GM12878 (cell line): ENCODE data around the gene NAP1L4. TPM values are rescaled to one million over a fixed set of nuclear protein-coding genes. Genes with fewer than 3 reads are reported as not detected.

Source experiments
- ATAC-seq: fragments of 200-7000 bp; cut with Tn5 transposase; 3 replicates; pipeline ENCODE4 v1.9.1; 2020; ENCODE audit warnings: mild to moderate bottlenecking, moderate library complexity
- BruUV-seq: library from RNA; stranded (reverse); fragments of 400-500 nt; replicated peaks from 2 replicates; lab custom pipeline; 2021; lab: Mats Ljungman, UMichigan
- CTCF ChIA-PET: fragments of 300-600 bp; sonication (Branson Sonifier 250); formaldehyde crosslinking; extraction: SDS; loops from one replicate; lab custom pipeline; 2021; ENCODE audit warnings: inconsistent platforms; lab: Yijun Ruan, JAX
- POLR2A ChIA-PET: fragments of 350-600 bp; formaldehyde crosslinking; extraction: SDS; loops from one replicate; lab custom pipeline; 2021; ENCODE audit warnings: inconsistent platforms; lab: Charles Lee
- RAD21 ChIA-PET: fragments of 300-600 bp; sonication (Branson Sonifier 250); formaldehyde crosslinking; loops from one replicate; lab custom pipeline; 2023; ENCODE audit warnings: antibody characterized with exemption; ENCODE audit not compliant: unreplicated experiment; lab: Charles Lee
- SMC1A ChIA-PET: fragments of 300-600 bp; sonication (Branson Sonifier 250); formaldehyde crosslinking; loops from one replicate; lab custom pipeline; 2023; ENCODE audit not compliant: unreplicated experiment, uncharacterized antibody; lab: Charles Lee
- DNase-seq: peaks from one replicate; pipeline ENCODE4 v3.0.0-alpha.2; 2011; ENCODE audit warnings: low read depth, low spot score
- FAIRE-seq: peaks from 3 replicates; lab custom pipeline; 2011; peaks lifted over from hg19 to GRCh38; lab: Jason Lieb, UNC
- H2AFZ ChIP-seq: 2 replicates; pipeline ENCODE4 v1.6.0; 2011; ENCODE audit warnings: low read depth, low read length, control low read depth; ENCODE audit not compliant: control insufficient read depth
- H3K27ac ChIP-seq: 2 replicates; pipeline ENCODE4 v1.5.1; 2011; ENCODE audit warnings: control low read depth; ENCODE audit not compliant: control insufficient read depth, insufficient read depth
- H3K27me3 ChIP-seq, 2 experiments: replicated peaks in 1 of 2; 2 replicates each; pipeline versions ENCODE4 v1.6.0 to v1.6.1; 2011; ENCODE audit warnings: low read length in 1 of 2; ENCODE audit not compliant: control insufficient read depth in 2 of 2, insufficient read depth in 2 of 2
- H3K36me3 ChIP-seq, 2 experiments: 2 replicates each; pipeline ENCODE4 v1.5.1; 2011; ENCODE audit warnings: low read length in 1 of 2; ENCODE audit not compliant: control insufficient read depth in 2 of 2, insufficient read depth in 2 of 2
- H3K4me1 ChIP-seq: 2 replicates; pipeline ENCODE4 v1.6.1; 2011; ENCODE audit warnings: mild to moderate bottlenecking, low read length, moderate library complexity, mixed read lengths; ENCODE audit not compliant: control insufficient read depth, insufficient read depth
- H3K4me2 ChIP-seq: 2 replicates; pipeline ENCODE4 v1.6.0; 2011; ENCODE audit warnings: control low read depth; ENCODE audit not compliant: control insufficient read depth, insufficient read depth
- H3K4me3 ChIP-seq: fragments of 200-600 bp; sonication (generic); 2 replicates; pipeline ENCODE4 v1.5.1; 2016
- H3K79me2 ChIP-seq: 2 replicates; pipeline ENCODE4 v1.6.0; 2011; ENCODE audit warnings: low read length; ENCODE audit not compliant: control insufficient read depth, insufficient read depth
- H3K9ac ChIP-seq: 2 replicates; pipeline ENCODE4 v1.8.0; 2011; ENCODE audit warnings: low read length, control low read depth, mixed read lengths; ENCODE audit not compliant: control insufficient read depth, insufficient read depth
- H3K9me3 ChIP-seq: replicated peaks from 3 replicates; pipeline ENCODE4 v1.5.1; 2011; ENCODE audit warnings: mild to moderate bottlenecking, low read length; ENCODE audit not compliant: control insufficient read depth, insufficient read depth
- H4K20me1 ChIP-seq: 2 replicates; pipeline ENCODE4 v1.6.0; 2011; ENCODE audit not compliant: control insufficient read depth, insufficient read depth
- BHLHE40 ChIP-seq, 2 experiments: fragments of 450-650 bp in 1 of 2; IDR thresholded peaks; 2 replicates each; pipeline ENCODE4 v1.6.1; 2011 to 2017; ENCODE audit warnings: low read depth in 2 of 2, borderline replicate concordance in 1 of 2, improper control_type of control experiment in 1 of 2, low read length in 1 of 2, mild to moderate bottlenecking in 1 of 2
- CHD1 ChIP-seq: IDR thresholded peaks from 2 replicates; pipeline ENCODE4 v1.6.1; 2012; ENCODE audit warnings: low read depth, low read length, improper control_type of control experiment
- KAT2A ChIP-seq: conservative IDR thresholded peaks from 2 replicates; pipeline ENCODE4 v1.6.1; 2011; ENCODE audit warnings: low read depth, low read length; ENCODE audit not compliant: control insufficient read depth
- POLR2A ChIP-seq: IDR thresholded peaks from 2 replicates; pipeline ENCODE4 v1.6.1; 2011; ENCODE audit warnings: low read depth, mild to moderate bottlenecking, low read length
- POLR2AphosphoS5 ChIP-seq: IDR thresholded peaks from 2 replicates; pipeline ENCODE4 v1.6.1; 2011; ENCODE audit warnings: mild to moderate bottlenecking, low read length, inconsistent platforms
- RAD21 ChIP-seq: IDR thresholded peaks from 2 replicates; pipeline ENCODE4 v1.6.1; 2011; ENCODE audit warnings: mild to moderate bottlenecking, low read depth, low read length, moderate library complexity; ENCODE audit not compliant: insufficient read depth
- SIX5 ChIP-seq: IDR thresholded peaks from 2 replicates; pipeline ENCODE4 v1.6.1; 2011; ENCODE audit warnings: mild to moderate bottlenecking, low read depth, low read length, moderate library complexity; ENCODE audit not compliant: severe bottlenecking
- ZBTB11 ChIP-seq: fragments of 450-650 bp; formaldehyde crosslinking; IDR thresholded peaks from 2 replicates; pipeline ENCODE4 v1.5.0; 2022; ENCODE audit warnings: mild to moderate bottlenecking, missing genetic modification characterization
- WGBS: methylation state at CpG from one replicate; pipeline ENCODE4 v1.1.6; 2016; ENCODE audit warnings: low lambda C conversion rate; ENCODE audit not compliant: insufficient replicate concordance, insufficient coverage; ENCODE audit errors: missing lambda C conversion rate; 5-methylcytosine and 5-hydroxymethylcytosine counted together
- in situ Hi-C: fragments of 300-500 bp; cut with MboI; formaldehyde crosslinking; loops from 9 replicates; pipeline ENCODE4 v1.14.3; 2018; ENCODE audit warnings: mixed read lengths
- intact Hi-C: fragments of 100-400 bp; cut with micrococcal nuclease; formaldehyde crosslinking; loops from one replicate; pipeline ENCODE4 v1.14.2; 2022; ENCODE audit not compliant: unreplicated experiment
- polyA plus RNA-seq, 11 experiments: library from polyadenylated mRNA; depleted of rRNA in 4 of 11; unstranded in 6 of 11; stranded (reverse) in 5 of 11; fragments of >200 nt; fragmentation: Nextera tagmentation in 4 of 11; fragmentation: Illumina TruSeq in 1 of 11; extraction: Ambion mirVana in 4 of 11; extraction: Trizol in 1 of 11; gene quantifications; 1 replicate in 1 of 11; 2 replicates in 10 of 11; pipeline versions ENCODE4 v1.2.1 to v1.2.3, GENCODE V29; 2011 to 2016; ENCODE audit warnings: inconsistent platforms in 2 of 11, missing spikeins in 2 of 11, low read depth in 1 of 11
- total RNA-seq, 4 experiments: library from RNA; depleted of rRNA in 3 of 4; stranded (reverse); fragments of >200 nt in 3 of 4; fragmentation: Illumina TruSeq in 1 of 4; extraction: Trizol in 1 of 4; gene quantifications; 2 replicates each; pipeline versions ENCODE4 v1.2.1 to v1.2.3, GENCODE V29; 2013 to 2021

The NAP1L4 gene
- total and polyA plus RNA-seq, 10 of the 15 experiments (the other 5 are each of a cell fraction or from before 2014, with no cell fraction given) = 24.8 to 198 (median 114) TPM

GRCh38 chr11:3006505-3007260 lies 14.6 kb upstream of the NAP1L4 start:
- ATAC-seq = no peak
- intact Hi-C loops = no loop called here
- no peaks in the 10 kb centered on the region for H3K9me3 ChIP-seq
- no peak overlapping the region for H3K9ac ChIP-seq
- 91% methylated on average over 21 of the region's 21 CpGs for WGBS
- no peak overlapping the region for H3K27ac ChIP-seq
- peaks cover 7% of the 10 kb centered on the region; the same call in 1 of the 2 replicates for H3K4me1 ChIP-seq
- H4K20me1 ChIP-seq = no peaks in the 10 kb centered on the region; the same call in 1 of the 2 replicates
- H3K27me3 ChIP-seq = no peaks in the 10 kb centered on the region
- in situ Hi-C loops = no loop called here
- POLR2A ChIA-PET = no interaction called here
- no peak overlapping the region for H3K4me2 ChIP-seq
- peaks cover 11 to 33% of the 10 kb centered on the region in 2 experiments; a peak in 3 of 4 replicates for H3K36me3 ChIP-seq
- no peak for DNase-seq
- H3K4me3 ChIP-seq = no peak overlapping the region
- SMC1A ChIA-PET = no interaction called here
- CTCF ChIA-PET = interaction anchor here (1.5 kb wide), 1 partner anchor 31 kb away, joined by 4 read pairs; no protein-coding TSS in a partner anchor
- H3K79me2 ChIP-seq = no peaks in the 10 kb centered on the region
- RAD21 ChIA-PET = interaction anchor here (0.6 kb wide), 1 partner anchor 473 kb away, joined by 4 read pairs; no protein-coding TSS in a partner anchor
- BruUV-seq = no TSS peak
- no peak for FAIRE-seq
- H2AFZ ChIP-seq = no peak overlapping the region
- TF ChIP-seq CHD1 = no peak
- no peak for TF ChIP-seq BHLHE40 (IDR thresholded peaks at IDR 0.05; ENCODE audit: borderline replicate concordance in 1 of 2, low read depth in 2 of 2, low read length in 1 of 2)
- no peak for TF ChIP-seq ZBTB11 (CRISPR knock-in tag)
- no peak for TF ChIP-seq RAD21
- no peak for TF ChIP-seq SIX5
- 0 out of 2 replicates have a peak, but pooled peaks have one; percentile 14 for TF ChIP-seq POLR2A
- TF ChIP-seq POLR2AphosphoS5 = no peak
- TF ChIP-seq KAT2A = no peak
